GM12878 (cell line): ENCODE results near the gene MOK.

Experiments
- CHD2 ChIP-seq: IDR thresholded peaks from 2 replicates; pipeline ENCODE4 v1.6.1; 2011; ENCODE audit warnings: low read depth, low read length, improper control_type of control experiment, borderline replicate concordance
- EGR1 ChIP-seq, 2 experiments: IDR thresholded peaks; 1 replicate in 1 of 2; 2 replicates in 1 of 2; pipeline ENCODE4 v1.6.1; 2011 to 2012; ENCODE audit warnings: low read depth in 2 of 2, low read length in 2 of 2, borderline replicate concordance in 1 of 2, mild to moderate bottlenecking in 1 of 2, moderate library complexity in 1 of 2
- EZH2 ChIP-seq: IDR thresholded peaks from 2 replicates; pipeline ENCODE4 v1.6.1; 2012; ENCODE audit warnings: low read depth, mild to moderate bottlenecking, control low read depth, inconsistent platforms, low read length, borderline replicate concordance; ENCODE audit not compliant: control insufficient read depth
- FOXM1 ChIP-seq: IDR thresholded peaks from 2 replicates; pipeline ENCODE4 v1.6.1; 2012; ENCODE audit warnings: low read depth, mild to moderate bottlenecking, inconsistent platforms, low read length, moderate library complexity
- IRF4 ChIP-seq: IDR thresholded peaks from 2 replicates; pipeline ENCODE4 v1.6.1; 2011; ENCODE audit warnings: low read depth, low read length
- NR2C2 ChIP-seq: IDR thresholded peaks from 2 replicates; pipeline ENCODE4 v1.6.1; 2011; ENCODE audit warnings: borderline replicate concordance, low read depth; ENCODE audit not compliant: control insufficient read depth, insufficient read length
- RAD21 ChIP-seq: IDR thresholded peaks from 2 replicates; pipeline ENCODE4 v1.6.1; 2011; ENCODE audit warnings: mild to moderate bottlenecking, low read depth, low read length, moderate library complexity; ENCODE audit not compliant: insufficient read depth
- TCF3 ChIP-seq: IDR thresholded peaks from 2 replicates; pipeline ENCODE4 v1.6.1; 2012; ENCODE audit warnings: low read depth, mild to moderate bottlenecking, low read length, borderline replicate concordance; ENCODE audit not compliant: insufficient read depth
- ZSCAN29 ChIP-seq: fragments of 450-650 bp; IDR thresholded peaks from 2 replicates; pipeline ENCODE4 v1.6.1; 2017; ENCODE audit warnings: mild to moderate bottlenecking, moderate library complexity
- TF ChIP-seq, protein P1 (sequence below), 3 experiments: IDR thresholded peaks in 2 of 3; conservative IDR thresholded peaks in 1 of 3; 2 replicates each; pipeline ENCODE4 v1.5.1; 2011; ENCODE audit warnings: low read depth in 3 of 3, low read length in 3 of 3, mild to moderate bottlenecking in 3 of 3, control low read depth in 2 of 3, moderate library complexity in 2 of 3, inconsistent platforms in 1 of 3, mixed read lengths in 1 of 3; ENCODE audit not compliant: control insufficient read depth in 2 of 3, insufficient read depth in 1 of 3; ENCODE audit errors: extremely low read depth in 1 of 3
- TF ChIP-seq, protein P2 (sequence below): IDR thresholded peaks from 2 replicates; pipeline ENCODE4 v1.6.1; 2012; ENCODE audit warnings: mild to moderate bottlenecking, low read depth, low read length

DNA sequence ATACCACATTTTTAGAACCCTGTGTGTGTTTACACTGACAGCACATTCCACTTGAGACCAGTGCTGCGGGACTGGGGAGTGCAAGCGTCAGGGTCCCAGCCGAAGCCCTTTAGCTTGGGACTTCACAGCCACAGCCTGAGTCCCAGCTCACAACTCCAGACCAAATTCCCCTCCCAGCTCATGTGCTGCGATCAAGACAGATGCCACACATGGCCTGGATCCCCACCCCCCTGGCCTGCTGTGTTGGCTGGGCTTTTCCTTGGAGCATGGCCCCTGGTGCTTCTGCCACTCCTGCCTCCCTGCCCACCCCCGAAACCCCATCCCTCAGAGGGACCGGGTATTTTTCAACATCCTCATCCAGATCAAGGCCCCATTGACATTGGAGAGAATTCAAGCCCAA is 101.6 kb downstream of the MOK start:
- TF ChIP-seq FOXM1 = no peak
- no peak for TF ChIP-seq CHD2
- TF ChIP-seq ZSCAN29 = no peak
- TF ChIP-seq, protein P1, sequence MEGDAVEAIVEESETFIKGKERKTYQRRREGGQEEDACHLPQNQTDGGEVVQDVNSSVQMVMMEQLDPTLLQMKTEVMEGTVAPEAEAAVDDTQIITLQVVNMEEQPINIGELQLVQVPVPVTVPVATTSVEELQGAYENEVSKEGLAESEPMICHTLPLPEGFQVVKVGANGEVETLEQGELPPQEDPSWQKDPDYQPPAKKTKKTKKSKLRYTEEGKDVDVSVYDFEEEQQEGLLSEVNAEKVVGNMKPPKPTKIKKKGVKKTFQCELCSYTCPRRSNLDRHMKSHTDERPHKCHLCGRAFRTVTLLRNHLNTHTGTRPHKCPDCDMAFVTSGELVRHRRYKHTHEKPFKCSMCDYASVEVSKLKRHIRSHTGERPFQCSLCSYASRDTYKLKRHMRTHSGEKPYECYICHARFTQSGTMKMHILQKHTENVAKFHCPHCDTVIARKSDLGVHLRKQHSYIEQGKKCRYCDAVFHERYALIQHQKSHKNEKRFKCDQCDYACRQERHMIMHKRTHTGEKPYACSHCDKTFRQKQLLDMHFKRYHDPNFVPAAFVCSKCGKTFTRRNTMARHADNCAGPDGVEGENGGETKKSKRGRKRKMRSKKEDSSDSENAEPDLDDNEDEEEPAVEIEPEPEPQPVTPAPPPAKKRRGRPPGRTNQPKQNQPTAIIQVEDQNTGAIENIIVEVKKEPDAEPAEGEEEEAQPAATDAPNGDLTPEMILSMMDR (IDR thresholded peaks at IDR 0.05 in 2 of 3, conservative IDR thresholded peaks at IDR 0.05 in 1 of 3; ENCODE audit: control insufficient read depth in 2 of 3, extremely low read depth in 1 of 3, insufficient read depth in 1 of 3, low read depth in 3 of 3, low read length in 3 of 3) = no peak
- TF ChIP-seq TCF3 = no peak
- TF ChIP-seq RAD21 = no peak
- no peak for TF ChIP-seq EZH2
- no peak for TF ChIP-seq EGR1 (IDR thresholded peaks at IDR 0.05; ENCODE audit: borderline replicate concordance in 1 of 2, low read depth in 2 of 2, low read length in 2 of 2)
- TF ChIP-seq NR2C2 = no peak
- TF ChIP-seq IRF4 = no peak
- TF ChIP-seq, protein P2, sequence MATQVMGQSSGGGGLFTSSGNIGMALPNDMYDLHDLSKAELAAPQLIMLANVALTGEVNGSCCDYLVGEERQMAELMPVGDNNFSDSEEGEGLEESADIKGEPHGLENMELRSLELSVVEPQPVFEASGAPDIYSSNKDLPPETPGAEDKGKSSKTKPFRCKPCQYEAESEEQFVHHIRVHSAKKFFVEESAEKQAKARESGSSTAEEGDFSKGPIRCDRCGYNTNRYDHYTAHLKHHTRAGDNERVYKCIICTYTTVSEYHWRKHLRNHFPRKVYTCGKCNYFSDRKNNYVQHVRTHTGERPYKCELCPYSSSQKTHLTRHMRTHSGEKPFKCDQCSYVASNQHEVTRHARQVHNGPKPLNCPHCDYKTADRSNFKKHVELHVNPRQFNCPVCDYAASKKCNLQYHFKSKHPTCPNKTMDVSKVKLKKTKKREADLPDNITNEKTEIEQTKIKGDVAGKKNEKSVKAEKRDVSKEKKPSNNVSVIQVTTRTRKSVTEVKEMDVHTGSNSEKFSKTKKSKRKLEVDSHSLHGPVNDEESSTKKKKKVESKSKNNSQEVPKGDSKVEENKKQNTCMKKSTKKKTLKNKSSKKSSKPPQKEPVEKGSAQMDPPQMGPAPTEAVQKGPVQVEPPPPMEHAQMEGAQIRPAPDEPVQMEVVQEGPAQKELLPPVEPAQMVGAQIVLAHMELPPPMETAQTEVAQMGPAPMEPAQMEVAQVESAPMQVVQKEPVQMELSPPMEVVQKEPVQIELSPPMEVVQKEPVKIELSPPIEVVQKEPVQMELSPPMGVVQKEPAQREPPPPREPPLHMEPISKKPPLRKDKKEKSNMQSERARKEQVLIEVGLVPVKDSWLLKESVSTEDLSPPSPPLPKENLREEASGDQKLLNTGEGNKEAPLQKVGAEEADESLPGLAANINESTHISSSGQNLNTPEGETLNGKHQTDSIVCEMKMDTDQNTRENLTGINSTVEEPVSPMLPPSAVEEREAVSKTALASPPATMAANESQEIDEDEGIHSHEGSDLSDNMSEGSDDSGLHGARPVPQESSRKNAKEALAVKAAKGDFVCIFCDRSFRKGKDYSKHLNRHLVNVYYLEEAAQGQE = no peak
